Motor neuron (in vitro differentiated cells): ENCODE results near the gene ARHGAP6. TPM values are rescaled to one million over a fixed set of nuclear protein-coding genes. Genes with fewer than 3 reads are reported as not detected.
A peak's percentile ranks its signal among the peaks of the same experiment; 100 is the strongest.
"Not testable (repeated sequence)": the region's sequence is repeated elsewhere in the genome, so short reads cannot be mapped to it uniquely, and the experiment has no call there.

Experiments used
- ATAC-seq, 8 experiments: fragments of 200-7000 bp; cut with Tn5 transposase; replicated peaks in 6 of 8; 2 replicates each; pipeline ENCODE4 v1.8.0; 2021; ENCODE audit warnings: mild to moderate bottlenecking in 8 of 8, moderate library complexity in 8 of 8
- H3K27ac ChIP-seq, 2 donors: fragments of 250-450 bp; sonication (Bioruptor Pico); 2 replicates each; pipeline ENCODE4 v1.9.0; 2021; ENCODE audit warnings: antibody characterized with exemption in 2 of 2, mild to moderate bottlenecking in 2 of 2, moderate library complexity in 1 of 2
- H3K4me1 ChIP-seq, 2 donors: fragments of 250-450 bp; sonication (Bioruptor Pico); replicated peaks in 1 of 2; 2 replicates each; pipeline ENCODE4 v1.6.1; 2021; ENCODE audit warnings: antibody characterized with exemption in 2 of 2, mild to moderate bottlenecking in 2 of 2, moderate library complexity in 1 of 2
- H3K4me3 ChIP-seq, 5 donors: fragments of 250-450 bp; sonication (Bioruptor Pico); 2 replicates each; pipeline ENCODE4 v1.9.0; 2021; ENCODE audit warnings: antibody characterized with exemption in 5 of 5, mild to moderate bottlenecking in 5 of 5, moderate library complexity in 4 of 5
- WGBS, 10 experiments: fragments of 450-650 bp; shearing (Covaris generic); methylation state at CpG; one replicate each; pipeline ENCODE4 v1.0.0; 2022; 5-methylcytosine and 5-hydroxymethylcytosine counted together
- in situ Hi-C, 9 experiments: fragments of 400-800 bp; cut with MboI; loops; one replicate each; pipeline ENCODE4 v1.15.0; 2021; ENCODE audit warnings: low sequenced_read_pairs in 9 of 9, low pct_unique_long_range_greater_than_20kb in 2 of 9; ENCODE audit not compliant: unreplicated experiment in 9 of 9
- total RNA-seq, 8 experiments: library from RNA; unstranded; fragments of 300-600 nt; gene quantifications; 2 replicates each; pipeline versions ENCODE4 v1.2.3 to v1.2.4, GENCODE V29; 2022

ARHGAP6 gene
- total RNA-seq, 8 experiments from 2014 or later, result 0.50 to 7.6 (median 2.6) TPM

- Histone ChIP-seq H3K4me3 (no peak overlapping the region), H3K27ac (no peak overlapping the region), H3K4me1 (no peaks in the 10 kb centered on the region)
- WGBS, 10 experiments, result 58 to 93% (median 72%) methylated on average over 1 to 2 of the region's 2 CpGs; no CpG with 5 or more reads in 3 of the 10 experiments
- in situ Hi-C loops, result no loop called here
- no peak for ATAC-seq
Measured at GRCh38 chrX:11580789-11581188, 84.9 kb downstream of the ARHGAP6 start.

GRCh38 chrX:11579636-11580600 lies 85.8 kb downstream of the ARHGAP6 start:
- in situ Hi-C loops, result no loop called here
- no peaks in the 10 kb centered on the region for H3K4me1 ChIP-seq
- WGBS, 10 experiments, result 0 to 100% (median 52%) methylated on average over 1 to 6 of the region's 7 CpGs; no CpG with 5 or more reads in 2 of the 10 experiments
- peak in 1 of 8 experiments; percentile 54 for ATAC-seq
- H3K27ac ChIP-seq, result no peak overlapping the region
- H3K4me3 ChIP-seq, result no peak overlapping the region

DNA sequence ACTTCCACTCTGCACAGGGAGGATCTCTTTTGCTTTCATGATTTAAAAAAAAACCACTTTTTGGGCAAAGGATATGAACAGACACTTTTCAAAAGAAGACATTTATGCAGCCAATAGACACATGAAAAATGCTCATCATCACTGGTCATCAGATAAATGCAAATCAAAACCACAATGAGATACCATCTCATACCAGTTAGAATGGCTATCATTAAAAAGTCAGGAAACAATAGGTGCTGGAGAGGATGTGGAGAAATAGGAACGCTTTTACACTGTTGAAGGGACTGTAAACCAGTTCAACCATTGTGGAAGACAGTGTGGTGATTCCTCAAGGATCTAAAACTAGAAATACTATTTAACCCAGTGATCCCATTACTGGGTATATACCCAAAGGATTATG lies 87.4 kb downstream of the ARHGAP6 start:
- 70 to 100% (median 79%) methylated on average over 1 of the region's 1 CpG; no CpG with 5 or more reads in 6 of the 10 experiments for WGBS, 10 experiments

GRCh38 chrX:11577603-11578002 lies 88.1 kb downstream of the ARHGAP6 start:
- 81% methylated on average over 3 of the region's 3 CpGs; no CpG with 5 or more reads in 9 of the 10 experiments for WGBS, 10 experiments
- H3K27ac ChIP-seq, result no peak overlapping the region
- H3K4me1 ChIP-seq, result no peaks in the 10 kb centered on the region
- in situ Hi-C loops, result no loop called here
- no peak overlapping the region for H3K4me3 ChIP-seq
- no peak for ATAC-seq

More for the DNA sequence above, 87.4 kb downstream of the ARHGAP6 start:
- H3K4me1 ChIP-seq, H3K27ac ChIP-seq, ATAC-seq, H3K4me3 ChIP-seq, in situ Hi-C loops: not testable (repeated sequence)

GRCh38 chrX:11575332-11575731 lies 90.4 kb downstream of the ARHGAP6 start:
- H3K4me3 ChIP-seq, result no peak overlapping the region
- no peak for ATAC-seq
- H3K4me1 ChIP-seq, result no peaks in the 10 kb centered on the region
- H3K27ac ChIP-seq, result no peak overlapping the region
- WGBS, 10 experiments, result 20 to 100% (median 59%) methylated on average over 1 to 2 of the region's 2 CpGs; no CpG with 5 or more reads in 6 of the 10 experiments
- in situ Hi-C loops, result no loop called here

DNA sequence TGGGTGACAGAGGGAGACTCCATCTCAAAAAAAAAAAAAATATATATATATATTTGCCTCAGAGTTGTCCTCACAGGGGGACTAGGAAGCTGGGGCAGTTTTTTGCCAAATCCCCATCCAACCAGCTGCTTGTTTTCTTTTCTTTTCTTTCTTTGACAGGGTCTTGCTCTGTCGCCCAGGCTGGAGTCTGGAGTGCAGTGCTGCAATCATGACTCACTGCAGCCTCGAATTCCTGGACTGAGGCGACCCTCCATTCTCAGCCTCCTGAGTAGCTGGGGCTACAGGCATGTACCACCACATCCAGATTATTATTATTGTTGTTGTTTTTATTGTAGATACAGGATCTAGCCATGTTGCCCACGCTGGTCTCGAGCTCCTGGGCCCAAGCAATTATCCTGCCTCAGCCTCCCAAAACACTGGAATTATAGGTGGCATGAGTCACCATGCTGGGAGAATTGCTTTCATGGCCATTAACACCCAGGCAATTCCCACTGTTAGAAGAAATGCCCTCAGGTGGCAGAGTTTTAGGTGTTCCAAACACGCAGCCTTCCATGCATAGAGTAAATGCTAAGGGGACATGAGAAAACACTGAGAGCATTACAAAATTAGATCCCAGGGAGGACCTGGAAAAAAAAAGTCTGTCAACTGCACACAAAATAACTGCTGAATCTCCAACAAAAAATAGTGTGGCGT lies 98.0 kb downstream of the ARHGAP6 start:
- no peak overlapping the region for H3K4me3 ChIP-seq
- no peak overlapping the region for H3K27ac ChIP-seq
- 43 to 61% methylated on average over 2 to 3 of the region's 7 CpGs; no CpG with 5 or more reads in 8 of the 10 experiments for WGBS, 10 experiments
- no peaks in the 10 kb centered on the region for H3K4me1 ChIP-seq
- no peak for ATAC-seq
- in situ Hi-C loops, result no loop called here

DNA sequence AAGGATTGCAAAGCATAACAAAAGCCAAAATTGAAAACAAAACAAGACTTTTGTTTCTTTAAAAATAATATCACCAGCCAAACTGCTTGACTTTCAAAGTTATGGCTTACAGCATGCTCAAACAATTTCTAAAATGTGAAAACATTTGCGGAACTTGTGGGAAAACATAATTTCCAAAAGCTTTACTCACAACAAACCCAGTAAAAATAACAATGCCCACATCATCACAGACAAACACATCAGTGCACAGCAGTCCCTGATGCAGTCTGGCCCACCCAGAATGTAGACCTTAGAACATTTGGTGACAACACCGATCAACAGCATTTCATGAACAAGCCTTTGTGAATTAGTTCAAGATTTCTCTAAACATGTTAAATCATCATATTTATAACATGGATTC lies 98.9 kb downstream of the ARHGAP6 start:
- no peak overlapping the region for H3K27ac ChIP-seq
- no peak overlapping the region for H3K4me3 ChIP-seq
- no peaks in the 10 kb centered on the region for H3K4me1 ChIP-seq
- WGBS, 10 experiments, result 20 to 90% (median 58%) methylated on average over 1 to 2 of the region's 2 CpGs; no CpG with 5 or more reads in 4 of the 10 experiments
- ATAC-seq, result no peak
- in situ Hi-C loops, result no loop called here

- no peak overlapping the region for H3K4me3 ChIP-seq
- no peaks in the 10 kb centered on the region for H3K4me1 ChIP-seq
- peak in 7 of 8 experiments; percentile 24 to 98 (median 67) for ATAC-seq
- in situ Hi-C loops, result no loop called here
- no peak overlapping the region for H3K27ac ChIP-seq
Measured at GRCh38 chrX:11566173-11566572, 99.5 kb downstream of the ARHGAP6 start.

GRCh38 chrX:11564546-11564945 lies 101.2 kb downstream of the ARHGAP6 start:
- 20 to 100% (median 62%) methylated on average over 1 of the region's 1 CpG; no CpG with 5 or more reads in 4 of the 10 experiments for WGBS, 10 experiments
- in situ Hi-C loops, result no loop called here
- Histone ChIP-seq H3K4me1 (no peaks in the 10 kb centered on the region), H3K4me3 (no peak overlapping the region), H3K27ac (no peak overlapping the region)
- ATAC-seq, result no peak

GRCh38 chrX:11562570-11562969 lies 103.2 kb downstream of the ARHGAP6 start:
- ATAC-seq, result no peak
- Histone ChIP-seq H3K4me1 (no peaks in the 10 kb centered on the region), H3K4me3 (no peak overlapping the region), H3K27ac (no peak overlapping the region)
- WGBS, 10 experiments, result 0 to 100% (median 46%) methylated on average over 1 to 2 of the region's 2 CpGs; no CpG with 5 or more reads in 3 of the 10 experiments
- in situ Hi-C loops, result no loop called here

DNA sequence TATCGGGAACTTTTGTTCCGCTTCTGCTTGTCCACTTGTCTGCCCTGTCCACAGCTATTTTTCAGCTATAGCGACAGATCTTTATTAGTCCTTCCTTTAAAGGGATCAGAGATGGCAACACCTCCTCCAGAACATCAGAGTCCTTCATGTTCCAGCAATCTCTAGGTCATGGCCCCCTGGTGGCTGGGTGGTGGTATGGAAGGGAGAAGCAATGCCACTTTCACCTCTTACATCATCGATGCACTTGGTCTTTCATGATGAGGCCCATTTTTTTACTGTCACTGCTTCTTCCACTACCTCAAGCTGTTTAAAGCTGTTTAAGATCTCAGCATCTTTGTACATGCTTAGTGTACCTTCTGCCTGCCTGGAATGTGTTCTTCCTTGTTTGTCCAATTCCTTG lies 106.7 kb downstream of the ARHGAP6 start:
- WGBS, 10 experiments, result 31 to 100% (median 88%) methylated on average over 1 to 4 of the region's 4 CpGs; no CpG with 5 or more reads in 6 of the 10 experiments
- Histone ChIP-seq H3K27ac (no peak overlapping the region), H3K4me1 (no peaks in the 10 kb centered on the region), H3K4me3 (no peak overlapping the region)
- no peak for ATAC-seq
- in situ Hi-C loops, result no loop called here

DNA sequence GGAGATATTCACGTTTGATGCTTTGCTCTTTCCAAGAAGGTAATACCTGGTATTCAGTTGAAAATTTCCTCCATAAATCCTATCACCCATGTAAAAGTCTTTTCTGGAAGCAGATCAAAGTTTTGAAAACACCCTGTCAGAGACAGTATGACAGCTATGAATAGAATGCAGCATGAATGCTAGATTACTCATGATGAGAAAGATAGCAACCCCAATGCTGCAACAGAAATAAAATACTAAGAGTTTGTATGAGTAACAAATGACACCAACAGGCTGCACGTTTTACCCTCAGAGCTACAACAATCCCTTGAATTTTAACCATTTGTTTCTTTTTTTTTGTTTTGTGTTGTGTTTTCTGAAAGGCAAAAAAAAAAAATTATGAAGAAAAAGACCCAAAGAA lies 108.6 kb downstream of the ARHGAP6 start:
- H3K27ac ChIP-seq, result no peak overlapping the region
- H3K4me1 ChIP-seq, result no peaks in the 10 kb centered on the region
- peak in 2 of 8 experiments; percentile 76 to 81 for ATAC-seq
- WGBS, 10 experiments, result 0 to 50% (median 21%) methylated on average over 1 to 2 of the region's 2 CpGs; no CpG with 5 or more reads in 2 of the 10 experiments
- in situ Hi-C loops, result no loop called here
- no peak overlapping the region for H3K4me3 ChIP-seq

GRCh38 chrX:11555759-11556158 lies 110.0 kb downstream of the ARHGAP6 start:
- ATAC-seq, result no peak
- WGBS, 10 experiments, result 51% methylated on average over 5 of the region's 5 CpGs; no CpG with 5 or more reads in 9 of the 10 experiments
- in situ Hi-C loops, result no loop called here
- no peak overlapping the region for H3K27ac ChIP-seq
- no peak overlapping the region for H3K4me3 ChIP-seq
- no peaks in the 10 kb centered on the region for H3K4me1 ChIP-seq
